CD8-positive, alpha-beta memory T cell (primary cell): ENCODE data around the gene RNLS. TPM values are rescaled to one million over a fixed set of nuclear protein-coding genes. Genes with fewer than 3 reads are reported as not detected.

Source experiments
- CTCF ChIA-PET: fragments of 350-600 bp; sonication (Branson Sonifier 250); formaldehyde crosslinking; loops from one replicate; lab custom pipeline; 2021; ENCODE audit warnings: antibody characterized with exemption; lab: Charles Lee
- POLR2A ChIA-PET: fragments of 350-600 bp; sonication (Branson Sonifier 250); formaldehyde crosslinking; loops from one replicate; lab custom pipeline; 2021; ENCODE audit warnings: antibody characterized with exemption; lab: Charles Lee
- DNase-seq, 5 donors: peaks; one replicate each; pipeline versions ENCODE4 v3.0.0 to v3.0.0-alpha.2; 2020 to 2022; ENCODE audit warnings: mixed read lengths in 1 of 5
- H3K27ac ChIP-seq: one replicate; pipeline ENCODE4 v1.7.0; 2013; ENCODE audit warnings: low read depth, mild to moderate bottlenecking, low read length, moderate library complexity
- H3K27me3 ChIP-seq: 2 replicates; pipeline ENCODE4 v1.7.0; 2013; ENCODE audit warnings: low read length, mild to moderate bottlenecking; ENCODE audit not compliant: insufficient read depth, poor library complexity, severe bottlenecking
- H3K36me3 ChIP-seq: 2 replicates; pipeline ENCODE4 v1.7.0; 2013; ENCODE audit warnings: mild to moderate bottlenecking, low read length, moderate library complexity; ENCODE audit not compliant: insufficient read depth
- H3K4me1 ChIP-seq: 2 replicates; pipeline ENCODE4 v1.7.0; 2013; ENCODE audit warnings: mild to moderate bottlenecking, low read length, moderate library complexity; ENCODE audit not compliant: insufficient read depth
- H3K4me3 ChIP-seq: 2 replicates; pipeline ENCODE4 v1.7.0; 2013; ENCODE audit warnings: mild to moderate bottlenecking, low read length
- H3K9me3 ChIP-seq: 2 replicates; pipeline ENCODE4 v1.7.0; 2013; ENCODE audit warnings: mild to moderate bottlenecking, low read length
- H3K27ac Mint-ChIP-seq, 8 donors: one replicate each; pipeline ENCODE4 v1.8.0; 2020 to 2021; ENCODE audit warnings: mixed read lengths in 8 of 8, mild to moderate bottlenecking in 6 of 8, inconsistent platforms in 3 of 8, moderate library complexity in 3 of 8
- H3K27me3 Mint-ChIP-seq, 2 donors: one replicate each; pipeline ENCODE4 v1.8.0; 2020 to 2021; ENCODE audit warnings: mixed read lengths in 2 of 2, mild to moderate bottlenecking in 1 of 2, moderate library complexity in 1 of 2
- H3K36me3 Mint-ChIP-seq, 3 donors: one replicate each; pipeline ENCODE4 v1.8.0; 2020 to 2021; ENCODE audit warnings: mixed read lengths in 3 of 3, inconsistent platforms in 1 of 3, mild to moderate bottlenecking in 1 of 3
- H3K4me1 Mint-ChIP-seq, 3 donors: one replicate each; pipeline ENCODE4 v1.8.0; 2020 to 2021; ENCODE audit warnings: mixed read lengths in 3 of 3, inconsistent platforms in 1 of 3, mild to moderate bottlenecking in 1 of 3
- H3K4me3 Mint-ChIP-seq, 7 donors: one replicate each; pipeline ENCODE4 v1.8.0; 2020 to 2021; ENCODE audit warnings: mixed read lengths in 7 of 7, mild to moderate bottlenecking in 6 of 7, moderate library complexity in 4 of 7, inconsistent platforms in 2 of 7
- H3K9me3 Mint-ChIP-seq, 5 donors: one replicate each; pipeline ENCODE4 v1.8.0; 2020 to 2022; ENCODE audit warnings: mixed read lengths in 5 of 5, mild to moderate bottlenecking in 3 of 5, moderate library complexity in 2 of 5, inconsistent platforms in 1 of 5
- polyA plus RNA-seq: library from polyadenylated mRNA; unstranded; fragments of 300-500 nt; fragmentation: Illumina TruSeq; gene quantifications from one replicate; pipeline ENCODE4 v1.2.3, GENCODE V29; 2021
- total RNA-seq, 2 experiments: library from RNA; stranded (reverse); gene quantifications; one replicate each; pipeline ENCODE4 v1.2.3, GENCODE V29; 2021

The RNLS gene
- total and polyA plus RNA-seq, 3 experiments from 2014 or later, result 4.0 to 7.0 (median 4.6) TPM

GRCh38 chr10:88551246-88551645 is 31.9 kb downstream of the RNLS start:
- Mint-ChIP-seq H3K4me1 (no peaks in the 10 kb centered on the region), H3K27ac (no peak overlapping the region), H3K9me3 (no peaks in the 10 kb centered on the region), H3K27me3 (no peaks in the 10 kb centered on the region), H3K36me3 (peaks cover 0 to 4% (median 0%) of the 10 kb centered on the region in 3 donors), H3K4me3 (no peak overlapping the region)
- no peak overlapping the region for H3K4me3 ChIP-seq
- no peak for DNase-seq
- no peaks in the 10 kb centered on the region for H3K4me1 ChIP-seq
- CTCF ChIA-PET, result interaction anchor here (2.8 kb wide), 1 partner anchor 691 kb away, joined by 14 read pairs; no protein-coding TSS in a partner anchor
- no peaks in the 10 kb centered on the region for H3K36me3 ChIP-seq
- no peak overlapping the region for H3K27ac ChIP-seq
- no peaks in the 10 kb centered on the region for H3K27me3 ChIP-seq
- POLR2A ChIA-PET, result no interaction called here
- H3K9me3 ChIP-seq, result no peaks in the 10 kb centered on the region

GRCh38 chr10:88546497-88546896 is 36.6 kb downstream of the RNLS start:
- Mint-ChIP-seq H3K27me3 (no peaks in the 10 kb centered on the region), H3K27ac (no peak overlapping the region), H3K36me3 (peaks cover 0 to 4% (median 0%) of the 10 kb centered on the region in 3 donors), H3K9me3 (no peaks in the 10 kb centered on the region), H3K4me1 (no peaks in the 10 kb centered on the region), H3K4me3 (no peak overlapping the region)
- no peak for DNase-seq
- no peaks in the 10 kb centered on the region for H3K9me3 ChIP-seq
- no peaks in the 10 kb centered on the region for H3K4me1 ChIP-seq
- no peak overlapping the region for H3K4me3 ChIP-seq
- H3K36me3 ChIP-seq, result no peaks in the 10 kb centered on the region
- H3K27me3 ChIP-seq, result no peaks in the 10 kb centered on the region
- no peak overlapping the region for H3K27ac ChIP-seq
- ChIA-PET CTCF (no interaction called here), POLR2A (no interaction called here)

GRCh38 chr10:88545359-88545758 is 37.8 kb downstream of the RNLS start:
- H3K4me1 ChIP-seq, result no peaks in the 10 kb centered on the region
- POLR2A ChIA-PET, result no interaction called here
- no peak overlapping the region for H3K27ac Mint-ChIP-seq

GRCh38 chr10:88544140-88544870 is 38.8 kb downstream of the RNLS start:
- DNase-seq, result no peak
- no peak overlapping the region for H3K27ac Mint-ChIP-seq
- no peak overlapping the region for H3K4me3 ChIP-seq
- H3K36me3 ChIP-seq, result no peaks in the 10 kb centered on the region
- H3K27me3 ChIP-seq, result no peaks in the 10 kb centered on the region
- H3K4me1 Mint-ChIP-seq, result no peaks in the 10 kb centered on the region
- no peaks in the 10 kb centered on the region for H3K9me3 ChIP-seq
- H3K4me1 ChIP-seq, result no peaks in the 10 kb centered on the region
- ChIA-PET CTCF (no interaction called here), POLR2A (no interaction called here)
- no peaks in the 10 kb centered on the region for H3K27me3 Mint-ChIP-seq
- H3K36me3 Mint-ChIP-seq, result peaks cover 0 to 4% (median 0%) of the 10 kb centered on the region in 3 donors
- H3K27ac ChIP-seq, result no peak overlapping the region
- no peak overlapping the region for H3K4me3 Mint-ChIP-seq
- no peaks in the 10 kb centered on the region for H3K9me3 Mint-ChIP-seq

More at GRCh38 chr10:88545359-88545758, 37.8 kb downstream of the RNLS start:
- H3K4me1 Mint-ChIP-seq, result no peaks in the 10 kb centered on the region
- Histone ChIP-seq H3K36me3 (no peaks in the 10 kb centered on the region), H3K9me3 (no peaks in the 10 kb centered on the region), H3K27me3 (no peaks in the 10 kb centered on the region), H3K4me3 (no peak overlapping the region), H3K27ac (no peak overlapping the region)
- H3K9me3 Mint-ChIP-seq, result no peaks in the 10 kb centered on the region
- peaks cover 0 to 4% (median 0%) of the 10 kb centered on the region in 3 donors for H3K36me3 Mint-ChIP-seq
- no peaks in the 10 kb centered on the region for H3K27me3 Mint-ChIP-seq
- DNase-seq, result no peak
- CTCF ChIA-PET, result no interaction called here
- H3K4me3 Mint-ChIP-seq, result no peak overlapping the region

GRCh38 chr10:88542522-88542921 is 40.6 kb downstream of the RNLS start:
- H3K4me3 ChIP-seq, result no peak overlapping the region
- no peaks in the 10 kb centered on the region for H3K4me1 ChIP-seq
- H3K27ac ChIP-seq, result no peak overlapping the region
- H3K4me1 Mint-ChIP-seq, result no peaks in the 10 kb centered on the region
- H3K9me3 ChIP-seq, result no peaks in the 10 kb centered on the region
- H3K27ac Mint-ChIP-seq, result no peak overlapping the region
- CTCF ChIA-PET, result no interaction called here
- H3K9me3 Mint-ChIP-seq, result no peaks in the 10 kb centered on the region
- no peaks in the 10 kb centered on the region for H3K27me3 ChIP-seq
- POLR2A ChIA-PET, result no interaction called here
- no peaks in the 10 kb centered on the region for H3K36me3 ChIP-seq
- H3K36me3 Mint-ChIP-seq, result peaks cover 0 to 4% (median 0%) of the 10 kb centered on the region in 3 donors
- H3K4me3 Mint-ChIP-seq, result no peak overlapping the region
- H3K27me3 Mint-ChIP-seq, result no peaks in the 10 kb centered on the region
- DNase-seq, result no peak

GRCh38 chr10:88541116-88541626 is 41.9 kb downstream of the RNLS start:
- Mint-ChIP-seq H3K4me1 (no peaks in the 10 kb centered on the region), H3K36me3 (no peaks in the 10 kb centered on the region), H3K27ac (no peak overlapping the region), H3K4me3 (no peak overlapping the region), H3K27me3 (no peaks in the 10 kb centered on the region), H3K9me3 (no peaks in the 10 kb centered on the region)
- no peaks in the 10 kb centered on the region for H3K9me3 ChIP-seq
- H3K27ac ChIP-seq, result no peak overlapping the region
- H3K4me1 ChIP-seq, result no peaks in the 10 kb centered on the region
- ChIA-PET POLR2A (no interaction called here), CTCF (no interaction called here)
- H3K27me3 ChIP-seq, result no peaks in the 10 kb centered on the region
- no peaks in the 10 kb centered on the region for H3K36me3 ChIP-seq
- no peak overlapping the region for H3K4me3 ChIP-seq
- no peak for DNase-seq

- no peak overlapping the region for H3K4me3 ChIP-seq
- H3K36me3 ChIP-seq, result no peaks in the 10 kb centered on the region
- H3K36me3 Mint-ChIP-seq, result no peaks in the 10 kb centered on the region
- H3K4me1 ChIP-seq, result no peaks in the 10 kb centered on the region
- no peak overlapping the region for H3K27ac ChIP-seq
- ChIA-PET CTCF (no interaction called here), POLR2A (no interaction called here)
- no peaks in the 10 kb centered on the region for H3K27me3 ChIP-seq
- H3K4me1 Mint-ChIP-seq, result no peaks in the 10 kb centered on the region
- no peak overlapping the region for H3K4me3 Mint-ChIP-seq
- H3K9me3 Mint-ChIP-seq, result no peaks in the 10 kb centered on the region
- DNase-seq, result no peak
- H3K27me3 Mint-ChIP-seq, result no peaks in the 10 kb centered on the region
- H3K27ac Mint-ChIP-seq, result no peak overlapping the region
- no peaks in the 10 kb centered on the region for H3K9me3 ChIP-seq
Measured at GRCh38 chr10:88540351-88540750, 42.8 kb downstream of the RNLS start.

- Histone ChIP-seq H3K27ac (no peak overlapping the region), H3K4me3 (no peak overlapping the region), H3K27me3 (no peaks in the 10 kb centered on the region), H3K36me3 (no peaks in the 10 kb centered on the region), H3K4me1 (no peaks in the 10 kb centered on the region), H3K9me3 (no peaks in the 10 kb centered on the region)
- Mint-ChIP-seq H3K4me1 (no peaks in the 10 kb centered on the region), H3K36me3 (no peaks in the 10 kb centered on the region), H3K4me3 (no peak overlapping the region), H3K9me3 (no peaks in the 10 kb centered on the region), H3K27me3 (no peaks in the 10 kb centered on the region), H3K27ac (no peak overlapping the region)
- ChIA-PET POLR2A (no interaction called here), CTCF (no interaction called here)
- DNase-seq, result no peak
Measured at GRCh38 chr10:88538048-88538447, 45.1 kb downstream of the RNLS start.
